GM19452 (cell line): ENCODE data around the gene MAL.

Experiments used
- ATAC-seq: cut with Tn5 transposase; IDR thresholded peaks from one replicate; pipeline ENCODE4 v1.9.1; 2021; ENCODE audit not compliant: unreplicated experiment

MAL gene

GRCh38 chr2:94996305-94997100 is 29.0 kb upstream of the MAL start:
- no peak for ATAC-seq

GRCh38 chr2:94997981-94998930 is 27.3 kb upstream of the MAL start:
- no peak for ATAC-seq

- no peak for ATAC-seq
These were observed 26.1 kb upstream of the MAL start for GRCh38 chr2:94999431-94999883.

GRCh38 chr2:95001051-95001562 is 24.4 kb upstream of the MAL start:
- no peak for ATAC-seq

- no peak for ATAC-seq
These were observed 23.8 kb upstream of the MAL start for GRCh38 chr2:95001701-95002100.

GRCh38 chr2:95002498-95002897 is 23.0 kb upstream of the MAL start:
- ATAC-seq = no peak

- no peak for ATAC-seq
These were observed 21.2 kb upstream of the MAL start for GRCh38 chr2:95004287-95004686.

GRCh38 chr2:95004711-95005110 is 20.8 kb upstream of the MAL start:
- ATAC-seq = no peak

GRCh38 chr2:95005726-95006125 is 19.8 kb upstream of the MAL start:
- no peak for ATAC-seq

- ATAC-seq = no peak
These were observed 18.9 kb upstream of the MAL start for GRCh38 chr2:95006588-95006987.

GRCh38 chr2:95007031-95007609 is 18.4 kb upstream of the MAL start:
- no peak for ATAC-seq

GRCh38 chr2:95007822-95008221 is 17.7 kb upstream of the MAL start:
- ATAC-seq = no peak

GRCh38 chr2:95008306-95008705 is 17.2 kb upstream of the MAL start:
- no peak for ATAC-seq

GRCh38 chr2:95008996-95009395 is 16.5 kb upstream of the MAL start:
- no peak for ATAC-seq

- no peak for ATAC-seq
These were observed 16.1 kb upstream of the MAL start for GRCh38 chr2:95009412-95009811.

- ATAC-seq = no peak
These were observed 15.4 kb upstream of the MAL start for GRCh38 chr2:95010126-95010525.

- no peak for ATAC-seq
These were observed 14.8 kb upstream of the MAL start for GRCh38 chr2:95010718-95011117.

- peak; percentile 77 for ATAC-seq
These were observed 12.5 kb upstream of the MAL start for GRCh38 chr2:95012881-95013550.

GRCh38 chr2:95013726-95014125 is 11.8 kb upstream of the MAL start:
- no peak for ATAC-seq

GRCh38 chr2:95014126-95014708 is 11.3 kb upstream of the MAL start:
- no peak for ATAC-seq
